IPS-15b (cell line): ENCODE results near the gene TSPY9.
"Not testable (repeated sequence)": the region's sequence is repeated elsewhere in the genome, so short reads cannot be mapped to it uniquely, and the experiment has no call there.

Experiments
- H3K27me3 ChIP-seq: one replicate; pipeline ENCODE4 v1.6.1; 2013; ENCODE audit warnings: low read length; ENCODE audit not compliant: control insufficient read depth, insufficient read depth
- H3K36me3 ChIP-seq: one replicate; pipeline ENCODE4 v1.6.1; 2013; ENCODE audit warnings: low read length; ENCODE audit not compliant: control insufficient read depth, insufficient read depth
- H3K4me1 ChIP-seq: one replicate; pipeline ENCODE4 v1.6.1; 2013; ENCODE audit warnings: mild to moderate bottlenecking, low read length; ENCODE audit not compliant: control insufficient read depth, insufficient read depth
- H3K4me3 ChIP-seq: one replicate; pipeline ENCODE4 v1.5.1; 2013; ENCODE audit warnings: low read depth, low read length
- H3K9ac ChIP-seq: one replicate; pipeline ENCODE4 v1.6.1; 2013; ENCODE audit warnings: low read depth, mild to moderate bottlenecking, low read length
- H3K9me3 ChIP-seq: one replicate; pipeline ENCODE4 v1.6.1; 2013; ENCODE audit warnings: mild to moderate bottlenecking, low read length; ENCODE audit not compliant: control insufficient read depth, insufficient read depth

TSPY9 gene

GRCh38 chrY:9486967-9487366, at the start of gene TSPY9:
TSPY9 (plus strand) TSS chrY:9487267; CDS start chrY:9487313, 46 bp downstream.
- not testable (repeated sequence) for H3K36me3 ChIP-seq, H3K9ac ChIP-seq, H3K4me1 ChIP-seq, H3K4me3 ChIP-seq, H3K27me3 ChIP-seq, H3K9me3 ChIP-seq

GRCh38 chrY:9466655-9467054, 20.4 kb upstream of the TSPY9 start, which contains the start of gene TSPY1:
TSPY1 (plus strand) TSS chrY:9466955; CDS start chrY:9467001, 46 bp downstream.
- not testable (repeated sequence) for H3K27me3 ChIP-seq, H3K9ac ChIP-seq, H3K4me3 ChIP-seq, H3K9me3 ChIP-seq, H3K4me1 ChIP-seq, H3K36me3 ChIP-seq

GRCh38 chrY:9504396-9504795, 17.3 kb downstream of the TSPY9 start:
- H3K4me1 ChIP-seq, H3K9me3 ChIP-seq, H3K9ac ChIP-seq, H3K4me3 ChIP-seq, H3K36me3 ChIP-seq, H3K27me3 ChIP-seq: not testable (repeated sequence)

GRCh38 chrY:9516287-9516686, 29.2 kb downstream of the TSPY9 start:
- not testable (repeated sequence) for H3K4me1 ChIP-seq, H3K27me3 ChIP-seq, H3K9ac ChIP-seq, H3K4me3 ChIP-seq, H3K9me3 ChIP-seq, H3K36me3 ChIP-seq

GRCh38 chrY:9527580-9527979, 40.5 kb downstream of the TSPY9 start, which contains the start of gene TSPY10:
TSPY10 (plus strand) TSS chrY:9527880; CDS start chrY:9527926, 46 bp downstream.
- not testable (repeated sequence) for H3K9ac ChIP-seq, H3K9me3 ChIP-seq, H3K4me3 ChIP-seq, H3K4me1 ChIP-seq, H3K27me3 ChIP-seq, H3K36me3 ChIP-seq
